Tibial nerve (tissue), 4 donors: ENCODE results near the gene NUAK2. TPM values are rescaled to one million over a fixed set of nuclear protein-coding genes. Genes with fewer than 3 reads are reported as not detected.

Source experiments
- DNase-seq, 2 donors: peaks; one replicate each; pipeline ENCODE4 v3.0.0-alpha.2; 2019; ENCODE audit warnings: low spot score in 2 of 2
- H3K27ac ChIP-seq, 4 donors: fragments of 200-600 bp; sonication (generic) in 3 of 4; one replicate each; pipeline ENCODE4 v1.5.1; 2017 to 2019; ENCODE audit warnings: mild to moderate bottlenecking in 1 of 4
- H3K27me3 ChIP-seq, 2 donors: fragments of 200-600 bp; sonication (generic) in 1 of 2; one replicate each; pipeline versions ENCODE4 v1.5.1 to v1.6.0; 2017 to 2019
- H3K36me3 ChIP-seq, 3 donors: fragments of 200-600 bp; sonication (generic); one replicate each; pipeline ENCODE4 v1.5.1; 2018 to 2019
- H3K4me1 ChIP-seq, 4 donors: fragments of 200-600 bp; sonication (generic) in 3 of 4; one replicate each; pipeline ENCODE4 v1.5.1; 2017 to 2019
- H3K4me3 ChIP-seq, 4 donors: fragments of 200-600 bp; sonication (generic) in 3 of 4; one replicate each; pipeline ENCODE4 v1.5.1; 2017 to 2019; ENCODE audit warnings: mild to moderate bottlenecking in 1 of 4, moderate library complexity in 1 of 4
- H3K9me3 ChIP-seq, 4 donors: fragments of 200-600 bp; sonication (generic) in 3 of 4; one replicate each; pipeline ENCODE4 v1.5.1; 2017 to 2019
- EP300 ChIP-seq, 2 donors: sonication (generic); formaldehyde crosslinking; IDR thresholded peaks; one replicate each; pipeline ENCODE4 v1.6.1; 2017; ENCODE audit warnings: antibody characterized with exemption in 2 of 2, mild to moderate bottlenecking in 1 of 2
- POLR2A ChIP-seq, 2 donors: fragments of 450-650 bp; IDR thresholded peaks; one replicate each; pipeline ENCODE4 v1.6.1; 2017; ENCODE audit warnings: antibody characterized with exemption in 2 of 2, mild to moderate bottlenecking in 2 of 2, moderate library complexity in 2 of 2
- WGBS, 2 donors: methylation state at CpG; one replicate each; pipeline ENCODE4 v1.1.5; 2018; 5-methylcytosine and 5-hydroxymethylcytosine counted together
- total RNA-seq, 4 donors: library from RNA; depleted of rRNA; stranded (reverse); fragments of >200 nt; gene quantifications; one replicate each; pipeline ENCODE4 v1.1.0, GENCODE V29; 2016
- TF ChIP-seq, protein P1 (sequence below), 5 experiments: fragments of 200-600 bp in 3 of 5; fragments of 450-650 bp in 2 of 5; sonication (generic) in 3 of 5; IDR thresholded peaks; one replicate each; pipeline ENCODE4 v1.5.1; 2016 to 2019; ENCODE audit warnings: antibody characterized with exemption in 5 of 5, mild to moderate bottlenecking in 3 of 5, moderate library complexity in 2 of 5

NUAK2 gene
- total RNA-seq, 4 donors from 2014 or later = 0.60 to 5.3 (median 2.7) TPM

DNA sequence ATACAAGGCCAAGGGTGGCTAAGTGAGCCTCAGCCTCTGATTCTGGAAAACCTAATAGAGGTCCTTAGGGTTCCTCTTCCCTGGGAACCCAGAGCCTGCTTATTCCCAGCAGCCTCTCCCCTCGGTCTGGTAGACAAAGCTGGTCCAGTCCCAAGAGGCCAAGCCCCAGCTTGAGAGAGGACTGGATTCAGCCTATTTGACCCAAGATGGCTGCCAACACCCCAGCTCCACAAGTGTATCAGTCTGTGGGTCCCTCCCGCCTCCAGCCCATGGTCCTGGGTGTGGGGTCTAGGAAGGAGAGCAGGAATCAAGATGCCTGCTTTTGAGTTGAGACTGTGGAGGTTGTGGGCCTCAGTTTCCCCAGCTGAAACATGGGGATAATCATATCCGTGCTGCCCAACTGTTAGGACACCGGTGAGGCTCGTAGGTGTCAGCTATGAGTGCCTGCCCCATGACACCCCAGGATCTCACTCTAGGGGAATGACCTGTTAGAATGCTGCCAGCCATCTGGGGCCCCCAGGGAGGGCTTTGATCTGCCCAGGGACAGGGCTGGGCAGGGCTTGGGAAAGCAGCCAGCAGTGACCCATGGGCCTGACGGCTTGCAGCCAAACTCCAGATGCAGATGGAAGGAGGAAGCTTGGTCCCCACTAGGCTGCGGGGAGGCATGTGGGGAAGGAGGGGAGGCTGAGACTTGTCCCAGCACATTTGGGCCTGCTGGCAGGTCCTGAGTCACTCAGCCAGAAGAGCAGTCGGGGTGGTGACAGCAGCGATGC is 45.4 kb downstream of the NUAK2 start:
- Histone ChIP-seq H3K27me3 (no peaks in the 10 kb centered on the region), H3K9me3 (no peaks in the 10 kb centered on the region), H3K36me3 (peaks cover 0 to 17% (median 0%) of the 10 kb centered on the region in 3 donors), H3K4me3 (no peak overlapping the region), H3K27ac (no peak overlapping the region), H3K4me1 (peaks cover 0 to 15% (median 0%) of the 10 kb centered on the region in 4 donors)
- 84 to 92% methylated on average over 8 of the region's 9 CpGs for WGBS, 2 donors
- no peak for DNase-seq
- TF ChIP-seq, protein P1, sequence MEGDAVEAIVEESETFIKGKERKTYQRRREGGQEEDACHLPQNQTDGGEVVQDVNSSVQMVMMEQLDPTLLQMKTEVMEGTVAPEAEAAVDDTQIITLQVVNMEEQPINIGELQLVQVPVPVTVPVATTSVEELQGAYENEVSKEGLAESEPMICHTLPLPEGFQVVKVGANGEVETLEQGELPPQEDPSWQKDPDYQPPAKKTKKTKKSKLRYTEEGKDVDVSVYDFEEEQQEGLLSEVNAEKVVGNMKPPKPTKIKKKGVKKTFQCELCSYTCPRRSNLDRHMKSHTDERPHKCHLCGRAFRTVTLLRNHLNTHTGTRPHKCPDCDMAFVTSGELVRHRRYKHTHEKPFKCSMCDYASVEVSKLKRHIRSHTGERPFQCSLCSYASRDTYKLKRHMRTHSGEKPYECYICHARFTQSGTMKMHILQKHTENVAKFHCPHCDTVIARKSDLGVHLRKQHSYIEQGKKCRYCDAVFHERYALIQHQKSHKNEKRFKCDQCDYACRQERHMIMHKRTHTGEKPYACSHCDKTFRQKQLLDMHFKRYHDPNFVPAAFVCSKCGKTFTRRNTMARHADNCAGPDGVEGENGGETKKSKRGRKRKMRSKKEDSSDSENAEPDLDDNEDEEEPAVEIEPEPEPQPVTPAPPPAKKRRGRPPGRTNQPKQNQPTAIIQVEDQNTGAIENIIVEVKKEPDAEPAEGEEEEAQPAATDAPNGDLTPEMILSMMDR (IDR thresholded peaks at IDR 0.05) = no peak
- TF ChIP-seq POLR2A (IDR thresholded peaks at IDR 0.05) (no peak), EP300 (IDR thresholded peaks at IDR 0.05) (no peak)

DNA sequence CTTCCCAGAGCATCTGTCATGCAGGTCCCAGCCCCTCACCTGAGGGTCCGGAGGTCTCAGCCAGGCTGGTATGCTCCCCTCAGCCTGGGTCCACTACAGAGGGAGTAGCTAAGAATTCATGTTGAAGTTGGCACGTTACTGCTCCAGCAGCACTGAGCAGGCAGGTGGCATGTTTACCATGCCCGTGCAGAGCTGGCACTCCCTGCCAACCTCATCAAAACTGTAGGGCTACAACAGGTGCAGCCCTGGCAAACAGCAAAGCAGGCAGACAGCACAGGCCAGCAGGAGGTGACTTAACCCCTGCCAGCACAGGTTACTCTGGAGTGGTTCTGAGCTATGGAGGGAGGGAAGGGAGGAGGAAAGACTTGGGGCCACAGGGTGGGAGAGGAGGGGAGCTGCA is 46.4 kb downstream of the NUAK2 start:
- 75 to 95% methylated on average over 2 to 3 of the region's 3 CpGs for WGBS, 2 donors
- no peak for TF ChIP-seq POLR2A (IDR thresholded peaks at IDR 0.05)
- TF ChIP-seq EP300 (IDR thresholded peaks at IDR 0.05) = no peak
- TF ChIP-seq, protein P1 (IDR thresholded peaks at IDR 0.05) = no peak
- H3K27ac ChIP-seq = no peak overlapping the region

DNA sequence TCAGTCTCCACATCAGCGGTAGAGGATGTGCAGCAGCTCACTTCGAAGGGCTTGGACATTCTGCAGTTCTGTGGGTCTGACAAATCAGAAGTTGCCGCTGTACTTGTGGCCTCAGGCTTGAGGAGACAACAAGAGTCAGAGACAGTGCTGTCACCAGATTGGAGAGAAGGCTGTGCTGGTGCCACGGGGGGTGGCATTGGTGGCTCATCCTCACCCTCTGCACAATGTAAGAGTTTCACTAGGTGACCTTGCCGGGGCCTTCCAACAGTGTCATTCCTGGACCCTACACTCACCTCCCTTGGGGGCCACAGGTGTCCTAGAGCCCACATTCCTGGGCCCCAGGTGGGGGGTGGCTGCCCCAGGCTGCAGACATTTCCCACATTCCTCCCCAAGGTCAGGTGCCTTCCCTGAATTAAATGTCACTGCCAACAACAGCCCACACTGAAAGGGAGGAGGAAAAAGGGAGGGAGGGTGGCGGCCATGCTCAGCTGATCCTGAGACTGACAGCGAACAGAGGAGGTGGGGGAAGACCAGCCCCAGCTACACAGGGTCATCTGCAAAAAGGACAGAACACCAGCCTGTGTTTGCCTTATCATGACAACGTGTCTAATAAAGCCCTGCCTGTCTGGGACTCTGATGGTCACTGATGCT is 47.4 kb downstream of the NUAK2 start:
- DNase-seq = no peak
- 59 to 72% methylated on average over 5 of the region's 8 CpGs for WGBS, 2 donors
- Histone ChIP-seq H3K4me3 (no peak overlapping the region), H3K4me1 (peaks cover 0 to 23% (median 0%) of the 10 kb centered on the region in 4 donors), H3K27me3 (no peaks in the 10 kb centered on the region), H3K36me3 (peaks cover 0 to 30% (median 0%) of the 10 kb centered on the region in 3 donors), H3K9me3 (no peaks in the 10 kb centered on the region), H3K27ac (peak overlapping the region in 1 of 4 donors; percentile 65)
- TF ChIP-seq, protein P1 (IDR thresholded peaks at IDR 0.05) = no peak
- TF ChIP-seq POLR2A (IDR thresholded peaks at IDR 0.05) (no peak), EP300 (IDR thresholded peaks at IDR 0.05) (no peak)

More for the DNA sequence above, 46.4 kb downstream of the NUAK2 start:
- DNase-seq = no peak
- Histone ChIP-seq H3K4me3 (no peak overlapping the region), H3K27me3 (no peaks in the 10 kb centered on the region), H3K4me1 (peaks cover 0 to 23% (median 0%) of the 10 kb centered on the region in 4 donors), H3K9me3 (no peaks in the 10 kb centered on the region), H3K36me3 (peaks cover 0 to 21% (median 0%) of the 10 kb centered on the region in 3 donors)

DNA sequence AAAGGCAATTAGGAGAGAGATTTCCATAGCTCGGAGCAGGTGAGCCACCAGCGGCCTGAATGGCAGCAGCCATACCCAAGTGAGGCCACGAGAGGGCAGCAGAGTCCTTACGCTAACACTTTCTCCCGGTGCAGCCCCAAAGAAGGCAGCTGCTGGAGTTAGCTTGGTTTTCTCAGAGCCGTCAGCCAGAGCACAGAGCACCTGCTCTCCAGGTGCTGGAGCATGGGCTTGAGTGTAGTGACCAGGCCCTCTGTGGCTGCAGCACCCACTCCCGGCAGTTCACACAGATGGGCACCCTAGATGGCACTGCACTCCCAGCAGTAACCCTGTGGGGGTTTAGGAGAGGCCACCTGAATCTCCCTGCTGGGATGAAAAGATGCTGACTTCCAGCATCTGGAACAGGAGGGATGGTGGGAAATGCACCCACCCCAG is 48.0 kb downstream of the NUAK2 start:
- Histone ChIP-seq H3K27me3 (no peaks in the 10 kb centered on the region), H3K4me3 (no peak overlapping the region), H3K4me1 (peaks cover 0 to 23% (median 0%) of the 10 kb centered on the region in 4 donors), H3K27ac (peak overlapping the region in 1 of 4 donors; percentile 65), H3K9me3 (no peaks in the 10 kb centered on the region), H3K36me3 (peaks cover 0 to 35% (median 0%) of the 10 kb centered on the region in 3 donors)
- 7 to 9% methylated on average over 4 to 7 of the region's 7 CpGs for whole genome bisulfite sequencing, 2 donors
- peak; percentile 73 to 88 for DNase-seq
- TF ChIP-seq EP300 (IDR thresholded peaks at IDR 0.05) (no peak), POLR2A (IDR thresholded peaks at IDR 0.05) (no peak)
- TF ChIP-seq, protein P1 (IDR thresholded peaks at IDR 0.05) = peak; percentile 95 to 98 (median 98)

DNA sequence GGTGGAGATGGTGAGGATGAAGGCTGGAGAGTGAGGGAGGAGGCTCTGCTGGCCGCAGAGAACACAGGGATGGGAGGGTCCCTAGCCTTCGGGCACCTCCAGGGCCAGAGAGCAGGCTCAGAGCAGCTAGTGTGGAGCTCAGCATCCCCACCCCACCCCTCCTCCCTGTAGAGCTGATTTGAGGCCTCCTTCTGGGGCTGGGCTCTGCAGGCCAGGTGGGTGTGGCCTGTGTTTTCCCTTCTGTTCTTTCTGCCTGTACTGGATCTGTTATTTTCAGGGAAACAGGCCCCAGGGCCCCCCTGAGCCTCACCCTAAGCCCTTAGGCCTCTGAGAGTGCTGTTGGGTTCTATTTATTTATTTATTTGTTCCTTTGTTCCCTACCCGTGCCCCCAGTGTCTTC is 49.0 kb downstream of the NUAK2 start:
- Histone ChIP-seq H3K9me3 (no peaks in the 10 kb centered on the region), H3K36me3 (peaks cover 0 to 35% (median 0%) of the 10 kb centered on the region in 3 donors), H3K27ac (no peak overlapping the region), H3K4me1 (peaks cover 0 to 26% (median 0%) of the 10 kb centered on the region in 4 donors), H3K4me3 (no peak overlapping the region), H3K27me3 (no peaks in the 10 kb centered on the region)
- no peak for DNase-seq
- TF ChIP-seq EP300 (IDR thresholded peaks at IDR 0.05) (no peak), POLR2A (IDR thresholded peaks at IDR 0.05) (no peak)
- TF ChIP-seq, protein P1 (IDR thresholded peaks at IDR 0.05) = no peak
- WGBS, 2 donors = 63 to 65% methylated on average over 3 of the region's 3 CpGs
